ENCODE measurements around the gene PYCR2.
"Not testable (repeated sequence)": the region's sequence is repeated elsewhere in the genome, so short reads cannot be mapped to it uniquely, and the experiment has no call there.

The PYCR2 gene

DNA sequence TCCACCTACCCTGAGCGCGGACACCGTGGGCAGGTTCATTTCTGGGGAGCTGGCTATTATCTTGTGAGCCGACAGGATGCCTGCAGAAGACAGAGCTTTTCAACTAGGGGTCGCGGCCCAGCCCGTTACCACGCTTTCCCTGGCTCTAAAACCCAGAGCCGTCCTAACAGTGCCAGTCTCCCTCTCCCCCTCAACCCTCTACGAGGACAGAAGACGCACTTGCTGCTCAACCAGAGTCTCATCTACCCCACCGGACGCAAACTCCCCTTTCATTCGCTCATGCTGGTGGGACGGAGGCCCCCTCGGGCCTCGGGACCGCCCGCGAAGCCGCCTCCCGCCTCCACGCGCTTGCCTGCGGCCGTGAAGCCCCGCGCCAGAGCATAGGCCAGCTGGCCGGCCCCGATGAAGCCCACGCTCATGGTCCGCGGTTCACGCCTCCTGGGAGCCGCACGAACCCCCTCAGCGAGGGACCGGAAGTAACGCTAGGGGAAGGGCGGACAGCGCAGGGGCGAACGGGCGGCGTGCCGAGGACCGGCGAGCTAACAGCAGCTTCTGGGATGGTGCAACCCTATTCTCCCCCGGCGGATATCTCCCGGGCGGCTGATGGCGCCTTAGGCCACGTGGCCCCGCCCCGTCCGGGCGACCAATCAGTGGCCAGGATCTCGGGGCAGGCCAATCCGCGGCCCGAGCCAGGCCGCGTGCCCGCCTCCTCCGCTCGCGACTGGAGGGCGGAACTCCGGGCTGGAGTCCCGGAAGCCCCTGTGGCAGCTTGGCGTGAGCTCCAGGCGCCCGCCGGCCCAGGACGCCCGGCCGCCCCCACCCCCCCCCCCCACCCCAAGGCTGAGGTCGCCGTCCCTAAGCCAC, at the start of gene PYCR2:
Gene PYCR2 (minus strand): TSS at position 559 of the 864 bp plus-strand sequence. CDS start 140 bp downstream, at position 419.
- DNase-seq = peak; percentile 96

GRCh38 chr1:225973158-225973557, 49.1 kb upstream of the PYCR2 start:
- DNase-seq = no peak

DNA sequence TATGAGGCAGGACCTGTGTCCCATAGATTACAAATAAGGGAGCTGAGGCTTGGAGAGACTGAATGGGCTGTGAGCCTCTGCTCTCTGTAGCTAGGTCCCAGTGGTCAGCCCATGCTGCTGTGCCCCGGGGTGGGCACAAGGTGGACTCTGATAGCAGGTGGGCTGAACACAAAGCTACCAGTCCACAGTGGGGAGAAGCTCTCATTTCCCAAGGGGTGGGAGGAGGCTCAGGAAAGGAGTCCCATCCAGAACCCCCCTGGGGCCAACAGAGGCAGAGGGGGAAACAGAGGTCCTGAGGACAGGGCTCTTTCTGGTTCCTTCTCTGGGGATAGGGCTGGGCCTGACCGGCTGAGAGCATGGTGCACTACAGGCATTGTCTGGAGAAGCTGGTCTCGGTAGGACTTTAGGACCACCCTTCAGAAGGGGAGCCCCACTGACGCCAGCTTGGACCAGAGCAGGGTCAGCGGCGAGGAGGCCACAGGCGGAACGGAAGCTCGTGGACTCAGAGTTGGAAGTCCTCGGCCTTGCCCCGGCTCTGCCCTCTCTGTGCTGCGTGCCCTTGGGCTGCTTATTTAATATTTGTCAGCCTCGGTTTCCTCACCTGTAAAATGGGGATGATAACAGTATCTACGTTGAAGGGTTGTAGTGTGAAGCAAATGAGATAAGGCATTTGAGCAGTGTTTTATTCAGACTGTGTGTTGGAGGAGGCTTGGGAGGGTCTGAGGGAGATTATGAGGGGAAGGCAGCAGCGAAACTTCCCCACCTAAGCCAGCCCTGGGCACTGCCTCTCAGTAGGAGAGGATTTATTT, 48.5 kb upstream of the PYCR2 start:
- no peak for DNase-seq

DNA sequence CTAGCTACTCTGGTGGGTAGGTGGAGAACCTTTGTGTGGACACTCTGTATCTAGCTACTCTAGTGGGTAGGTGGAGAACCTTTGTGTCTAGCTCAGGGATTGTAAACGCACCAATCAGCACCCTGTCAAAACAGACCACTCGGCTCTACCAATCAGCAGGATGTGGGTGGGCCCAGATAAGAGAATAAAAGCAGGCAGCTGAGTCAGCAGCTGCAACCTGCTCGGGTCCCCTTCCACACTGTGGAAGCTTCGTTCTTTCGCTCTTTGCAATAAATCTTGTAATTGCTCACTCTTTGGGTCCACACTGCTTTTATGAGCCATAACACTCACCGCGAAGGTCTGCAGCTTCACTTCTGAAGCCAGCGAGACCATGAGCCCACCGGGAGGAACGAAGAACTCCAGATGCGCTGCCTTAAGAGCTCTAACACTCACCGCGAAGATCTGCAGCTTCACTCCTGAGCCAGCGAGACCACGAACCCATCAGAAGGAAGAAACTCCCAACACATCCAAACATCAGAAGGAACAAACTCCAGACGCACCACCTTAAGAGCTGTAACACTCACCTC, 46.6 kb upstream of the PYCR2 start:
- not testable (repeated sequence) for DNase-seq

- DNase-seq = not testable (repeated sequence)
These were observed 45.7 kb upstream of the PYCR2 start for GRCh38 chr1:225969751-225970150.

DNA sequence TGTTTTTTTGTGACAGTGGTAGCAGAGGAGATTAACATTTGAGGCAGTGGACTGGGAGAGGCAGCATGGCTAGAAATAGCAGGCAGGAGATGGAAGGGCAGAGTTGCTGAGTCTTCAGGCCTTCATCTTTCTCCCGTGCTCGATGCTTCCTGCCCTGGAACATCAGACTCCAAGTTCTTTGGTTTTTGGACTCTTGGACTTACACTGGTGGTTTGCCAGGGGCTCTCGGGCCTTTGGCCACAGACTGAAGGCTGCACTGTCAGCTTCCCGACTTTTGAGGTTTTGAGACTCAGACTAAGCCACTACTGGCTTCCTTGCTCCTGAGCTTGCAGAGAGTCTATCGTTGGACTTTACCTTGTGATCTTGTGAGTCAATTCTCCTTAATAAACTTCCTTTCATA, 41.2 kb upstream of the PYCR2 start:
- no peak for DNase-seq

GRCh38 chr1:225963735-225964530, 39.9 kb upstream of the PYCR2 start:
- no peak for DNase-seq

GRCh38 chr1:225962440-225962975, 38.5 kb upstream of the PYCR2 start:
- peak; percentile 68 for DNase-seq

GRCh38 chr1:225961659-225962439, 37.8 kb upstream of the PYCR2 start:
- DNase-seq = no peak

DNA sequence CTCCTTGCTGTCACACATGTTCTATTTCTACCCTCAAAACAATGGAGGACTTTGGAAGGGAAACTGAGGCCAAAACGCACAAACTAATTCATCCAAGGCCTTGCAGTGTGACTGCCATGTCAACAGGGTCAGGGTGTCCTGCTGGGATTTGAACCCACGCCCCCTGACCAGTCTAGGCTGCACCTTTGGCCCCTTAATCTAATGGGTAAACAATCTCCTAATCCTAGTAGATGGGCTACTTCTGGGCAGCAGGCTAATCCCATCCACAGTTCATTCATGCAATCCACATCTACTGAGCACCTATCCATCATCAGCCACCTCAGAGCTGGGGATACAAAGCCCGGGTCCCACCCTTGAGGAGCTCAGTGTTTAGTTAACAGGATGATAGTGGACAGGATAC, 34.0 kb upstream of the PYCR2 start:
- DNase-seq = no peak

DNA sequence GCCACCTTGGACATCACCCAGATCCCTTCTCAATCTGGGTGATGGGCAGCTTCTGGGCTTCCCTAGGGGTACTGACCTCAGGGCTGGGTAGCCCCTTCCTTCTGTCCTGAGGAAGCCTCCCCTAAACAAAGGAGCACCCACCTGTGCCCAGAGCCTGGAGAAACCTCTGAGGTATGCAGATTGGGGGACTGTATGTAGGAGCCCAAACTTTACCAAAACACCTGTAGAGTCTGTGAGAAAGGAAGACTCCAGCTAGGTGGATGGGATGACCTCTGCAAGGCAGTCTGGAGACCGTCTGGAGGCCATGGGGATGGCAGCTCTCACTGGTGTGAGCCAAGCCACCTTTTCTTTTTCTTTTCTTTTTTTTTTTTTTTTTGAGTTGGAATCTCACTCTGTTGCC, 30.7 kb upstream of the PYCR2 start:
- no peak for DNase-seq

GRCh38 chr1:225953315-225953714, 29.3 kb upstream of the PYCR2 start:
- DNase-seq = no peak

GRCh38 chr1:225950905-225951497, 27.0 kb upstream of the PYCR2 start:
- no peak for DNase-seq

GRCh38 chr1:225949041-225949440, 25.0 kb upstream of the PYCR2 start:
- no peak for DNase-seq

GRCh38 chr1:225946803-225947202, 22.8 kb upstream of the PYCR2 start:
- DNase-seq = no peak

- DNase-seq = no peak
These were observed 22.1 kb upstream of the PYCR2 start for GRCh38 chr1:225946082-225946620.

DNA sequence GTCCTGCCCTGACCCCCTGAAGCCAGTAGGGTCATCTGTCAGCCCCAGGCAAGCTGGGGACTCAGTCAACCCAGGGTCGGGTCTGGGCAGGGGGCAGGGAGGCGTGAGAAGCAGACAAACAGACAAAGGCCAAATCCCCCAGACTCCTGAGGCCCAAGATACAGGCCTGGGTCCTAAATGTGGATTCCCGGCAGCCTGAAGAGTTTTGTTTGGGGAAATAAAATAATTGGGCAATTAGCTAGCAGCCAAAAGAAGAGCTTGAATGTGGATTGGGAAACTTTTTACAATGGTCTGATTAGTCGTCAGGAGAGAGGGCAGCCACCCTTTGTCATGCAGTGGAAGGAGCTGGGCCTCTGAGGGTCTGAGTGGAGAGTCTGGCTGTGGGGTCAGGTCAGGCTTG, 21.5 kb upstream of the PYCR2 start:
- DNase-seq = no peak

DNA sequence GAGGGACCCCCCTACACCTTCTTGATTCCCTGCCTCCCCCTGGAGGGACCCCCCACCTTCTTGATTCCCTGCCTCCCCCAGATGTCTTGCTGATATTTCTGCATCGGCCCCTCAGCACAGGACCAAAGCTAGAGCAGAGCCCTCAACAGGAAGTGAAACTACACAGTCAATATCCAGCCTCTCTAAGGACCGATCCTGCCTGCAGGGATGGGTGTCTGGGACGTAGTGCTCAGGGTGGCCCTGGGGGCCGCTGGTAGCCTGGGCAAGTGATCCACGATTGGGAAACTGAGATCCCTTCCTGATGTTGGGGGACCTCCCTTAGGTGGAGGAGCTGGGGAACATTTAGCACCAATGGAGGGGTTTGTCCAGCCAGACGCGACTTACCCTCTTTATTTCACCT, 20.9 kb upstream of the PYCR2 start:
- no peak for DNase-seq

DNA sequence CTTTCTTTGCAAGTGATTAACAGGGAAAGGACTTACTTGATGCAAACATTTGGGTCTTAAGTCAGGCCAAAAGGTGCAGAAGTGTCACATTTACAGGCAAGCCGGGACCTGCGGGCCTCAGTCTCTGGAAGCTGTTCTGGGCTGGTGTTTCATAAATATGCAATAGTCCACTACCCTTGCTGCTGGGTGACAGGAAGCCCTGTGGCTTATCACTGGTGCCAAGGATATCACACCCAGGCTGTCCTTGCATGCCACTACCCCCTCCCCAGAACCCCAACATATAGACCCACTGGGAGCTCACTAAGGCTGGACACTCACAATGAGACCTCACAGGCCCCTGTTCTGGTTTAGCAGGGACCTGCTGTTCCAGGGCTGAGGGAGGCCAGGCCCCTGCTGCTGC, 20.3 kb upstream of the PYCR2 start:
- no peak for DNase-seq

GRCh38 chr1:225943582-225943981, 19.5 kb upstream of the PYCR2 start:
- DNase-seq = no peak

- no peak for DNase-seq
These were observed 18.5 kb upstream of the PYCR2 start for GRCh38 chr1:225942574-225942973.

Data from CD4-positive, alpha-beta T cell treated with Interleukin-6 for 4 hours (primary cell).